ENCODE measurements around the gene ITGB7.

- TF ChIP-seq, protein P1, sequence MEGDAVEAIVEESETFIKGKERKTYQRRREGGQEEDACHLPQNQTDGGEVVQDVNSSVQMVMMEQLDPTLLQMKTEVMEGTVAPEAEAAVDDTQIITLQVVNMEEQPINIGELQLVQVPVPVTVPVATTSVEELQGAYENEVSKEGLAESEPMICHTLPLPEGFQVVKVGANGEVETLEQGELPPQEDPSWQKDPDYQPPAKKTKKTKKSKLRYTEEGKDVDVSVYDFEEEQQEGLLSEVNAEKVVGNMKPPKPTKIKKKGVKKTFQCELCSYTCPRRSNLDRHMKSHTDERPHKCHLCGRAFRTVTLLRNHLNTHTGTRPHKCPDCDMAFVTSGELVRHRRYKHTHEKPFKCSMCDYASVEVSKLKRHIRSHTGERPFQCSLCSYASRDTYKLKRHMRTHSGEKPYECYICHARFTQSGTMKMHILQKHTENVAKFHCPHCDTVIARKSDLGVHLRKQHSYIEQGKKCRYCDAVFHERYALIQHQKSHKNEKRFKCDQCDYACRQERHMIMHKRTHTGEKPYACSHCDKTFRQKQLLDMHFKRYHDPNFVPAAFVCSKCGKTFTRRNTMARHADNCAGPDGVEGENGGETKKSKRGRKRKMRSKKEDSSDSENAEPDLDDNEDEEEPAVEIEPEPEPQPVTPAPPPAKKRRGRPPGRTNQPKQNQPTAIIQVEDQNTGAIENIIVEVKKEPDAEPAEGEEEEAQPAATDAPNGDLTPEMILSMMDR (IDR thresholded peaks at IDR 0.05), result no peak
- TF ChIP-seq POLR2A (IDR thresholded peaks at IDR 0.05), result no peak
Observed at GRCh38 chr12:53235742-53236442, 28.8 kb upstream of the ITGB7 start.
